ENCODE measurements around the gene FAM168A. TPM values are rescaled to one million over a fixed set of nuclear protein-coding genes. Genes with fewer than 3 reads are reported as not detected.

FAM168A gene
- total and polyA plus RNA-seq, 10 of the 15 experiments (the other 5 are each of a cell fraction or from before 2014, with no cell fraction given) = 1.7 to 20.0 (median 10.0) TPM

GRCh38 chr11:73355109-73355508 is 242.8 kb downstream of the FAM168A start (continued):
- TF ChIP-seq IRF4 (IDR thresholded peaks at IDR 0.05; ENCODE audit: low read depth, low read length) (no peak), FOXK2 (IDR thresholded peaks at IDR 0.05) (no peak), ESRRA (IDR thresholded peaks at IDR 0.05; ENCODE audit: low read length) (no peak), IKZF2 (IDR thresholded peaks at IDR 0.05) (no peak)

- 50% methylated on average over 4 of the region's 4 CpGs for WGBS (ENCODE audit: insufficient coverage, insufficient replicate concordance, low lambda C conversion rate, missing lambda C conversion rate)
- Histone ChIP-seq H3K9me3 (replicated peaks; ENCODE audit: control insufficient read depth, insufficient read depth, low read length) (no peaks in the 10 kb centered on the region), H3K9ac (ENCODE audit: control insufficient read depth, insufficient read depth, low read length) (no peak overlapping the region), H3K36me3 (ENCODE audit: control insufficient read depth in 2 of 2, insufficient read depth in 2 of 2, low read length in 1 of 2) (peaks cover 0 to 3% of the 10 kb centered on the region in 2 experiments; a peak in 2 of 4 replicates), H2AFZ (ENCODE audit: control insufficient read depth, low read depth, low read length) (no peak overlapping the region), H3K4me2 (ENCODE audit: control insufficient read depth, insufficient read depth) (no peak overlapping the region), H3K79me2 (ENCODE audit: control insufficient read depth, insufficient read depth, low read length) (no peaks in the 10 kb centered on the region), H4K20me1 (ENCODE audit: control insufficient read depth, insufficient read depth) (no peaks in the 10 kb centered on the region), H3K4me1 (ENCODE audit: control insufficient read depth, insufficient read depth, low read length) (no peaks in the 10 kb centered on the region), H3K27ac (ENCODE audit: control insufficient read depth, insufficient read depth) (no peak overlapping the region), H3K4me3 (no peak overlapping the region), H3K27me3 (replicated peaks in 1 of 2; ENCODE audit: control insufficient read depth in 2 of 2, insufficient read depth in 2 of 2, low read length in 1 of 2) (no peaks in the 10 kb centered on the region)
- FAIRE-seq (no peak), ATAC-seq (no peak), DNase-seq (ENCODE audit: low read depth, low spot score) (no peak)
- TF ChIP-seq, protein P1, sequence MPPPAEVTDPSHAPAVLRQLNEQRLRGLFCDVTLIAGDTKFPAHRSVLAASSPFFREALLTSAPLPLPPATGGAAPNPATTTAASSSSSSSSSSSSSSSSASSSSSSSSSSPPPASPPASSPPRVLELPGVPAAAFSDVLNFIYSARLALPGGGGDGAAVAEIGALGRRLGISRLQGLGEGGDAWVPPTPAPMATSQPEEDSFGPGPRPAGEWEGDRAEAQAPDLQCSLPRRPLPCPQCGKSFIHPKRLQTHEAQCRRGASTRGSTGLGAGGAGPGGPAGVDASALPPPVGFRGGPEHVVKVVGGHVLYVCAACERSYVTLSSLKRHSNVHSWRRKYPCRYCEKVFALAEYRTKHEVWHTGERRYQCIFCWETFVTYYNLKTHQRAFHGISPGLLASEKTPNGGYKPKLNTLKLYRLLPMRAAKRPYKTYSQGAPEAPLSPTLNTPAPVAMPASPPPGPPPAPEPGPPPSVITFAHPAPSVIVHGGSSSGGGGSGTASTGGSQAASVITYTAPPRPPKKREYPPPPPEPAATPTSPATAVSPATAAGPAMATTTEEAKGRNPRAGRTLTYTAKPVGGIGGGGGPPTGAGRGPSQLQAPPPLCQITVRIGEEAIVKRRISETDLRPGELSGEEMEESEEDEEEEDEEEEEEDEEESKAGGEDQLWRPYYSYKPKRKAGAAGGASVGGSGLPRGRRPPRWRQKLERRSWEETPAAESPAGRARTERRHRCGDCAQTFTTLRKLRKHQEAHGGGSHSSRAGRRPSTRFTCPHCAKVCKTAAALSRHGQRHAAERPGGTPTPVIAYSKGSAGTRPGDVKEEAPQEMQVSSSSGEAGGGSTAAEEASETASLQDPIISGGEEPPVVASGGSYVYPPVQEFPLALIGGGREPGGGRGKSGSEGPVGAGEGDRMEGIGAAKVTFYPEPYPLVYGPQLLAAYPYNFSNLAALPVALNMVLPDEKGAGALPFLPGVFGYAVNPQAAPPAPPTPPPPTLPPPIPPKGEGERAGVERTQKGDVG (CRISPR knock-in tag; IDR thresholded peaks at IDR 0.05) = no peak
- TF ChIP-seq PRDM15 (CRISPR knock-in tag; IDR thresholded peaks at IDR 0.05) (no peak), HDGF (IDR thresholded peaks at IDR 0.05) (no peak), CEBPZ (IDR thresholded peaks at IDR 0.05; ENCODE audit: low read depth, low read length) (no peak), SREBF1 (IDR thresholded peaks at IDR 0.05; ENCODE audit: low read length) (no peak)
- ChIA-PET RAD21 (ENCODE audit: unreplicated experiment) (no interaction called here), POLR2A (no interaction called here), SMC1A (ENCODE audit: uncharacterized antibody, unreplicated experiment) (interaction anchor here (3.0 kb wide), 1 partner anchor 40 kb away, joined by 44 read pairs; no protein-coding TSS in a partner anchor), CTCF (interaction anchor here (1.8 to 15.3 kb wide), 3 partner anchors 38 to 308 kb away, joined by 14 to 400 read pairs (median 147); partner anchors contain the start of gene ARHGEF17)
- in situ Hi-C loops (cut with MboI) = loop anchor here (5.0 kb wide), 1 partner anchor 309 kb away; no protein-coding TSS in a partner anchor
- BruUV-seq (replicated peaks) = no TSS peak
- intact Hi-C loops (cut with micrococcal nuclease; ENCODE audit: unreplicated experiment) = no loop called here
These were observed 244.5 kb downstream of the FAM168A start for GRCh38 chr11:73353422-73353821.
